Measurements from ENCODE around the gene RHOD. TPM values are rescaled to one million over a fixed set of nuclear protein-coding genes. Genes with fewer than 3 reads are reported as not detected.

The RHOD gene
- total RNA-seq, 2 donors from 2014 or later: 39.1 to 68.5 TPM

DNA sequence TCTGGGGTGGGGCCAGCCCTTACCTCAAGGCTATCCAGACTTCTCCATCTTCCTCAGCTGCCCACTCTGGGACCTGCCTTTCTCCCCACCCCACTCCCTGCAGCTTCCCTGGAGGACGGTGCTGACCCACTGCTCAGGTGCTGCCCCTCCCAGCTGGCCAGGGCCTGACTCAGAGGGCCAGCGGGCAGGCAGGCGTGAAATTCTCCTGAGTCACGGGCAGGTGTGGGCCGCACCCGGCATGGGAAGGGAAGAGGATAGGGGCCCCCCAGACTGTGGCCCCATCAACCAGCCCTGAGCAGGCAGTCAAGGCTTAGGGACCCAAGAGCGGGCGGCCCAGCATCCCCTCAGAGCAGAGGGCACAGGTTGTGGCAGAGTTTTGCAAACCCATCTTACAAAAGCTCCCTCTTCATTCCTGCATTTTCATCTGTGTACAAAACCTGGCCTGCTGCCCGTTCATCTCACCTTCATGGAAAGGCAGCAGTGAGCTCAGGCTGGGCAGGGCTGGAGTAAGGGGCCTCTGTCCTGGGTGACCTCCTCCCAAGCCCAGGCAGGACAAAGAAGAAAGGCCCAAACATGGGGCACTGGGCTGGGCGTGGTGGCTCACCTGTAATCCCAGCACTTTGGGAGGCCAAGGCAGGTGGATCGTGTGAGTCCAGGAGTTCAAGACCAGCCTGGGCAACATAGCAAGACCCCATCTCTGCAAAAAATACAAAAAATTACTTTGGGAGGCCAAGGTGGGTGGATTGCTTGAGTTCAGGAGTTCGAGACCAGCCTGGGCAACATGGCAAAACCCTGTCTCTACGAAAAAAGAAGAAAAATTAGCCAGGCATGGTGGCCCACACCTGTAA lies 6.1 kb downstream of the RHOD start:
- peaks cover 0 to under 1% of the 10 kb centered on the region in 2 donors for H3K4me1 ChIP-seq
- no peaks in the 10 kb centered on the region for H3K36me3 ChIP-seq
- no peak overlapping the region for H3K27ac ChIP-seq
- H3K9me3 ChIP-seq: no peaks in the 10 kb centered on the region
- TF ChIP-seq, protein P1, sequence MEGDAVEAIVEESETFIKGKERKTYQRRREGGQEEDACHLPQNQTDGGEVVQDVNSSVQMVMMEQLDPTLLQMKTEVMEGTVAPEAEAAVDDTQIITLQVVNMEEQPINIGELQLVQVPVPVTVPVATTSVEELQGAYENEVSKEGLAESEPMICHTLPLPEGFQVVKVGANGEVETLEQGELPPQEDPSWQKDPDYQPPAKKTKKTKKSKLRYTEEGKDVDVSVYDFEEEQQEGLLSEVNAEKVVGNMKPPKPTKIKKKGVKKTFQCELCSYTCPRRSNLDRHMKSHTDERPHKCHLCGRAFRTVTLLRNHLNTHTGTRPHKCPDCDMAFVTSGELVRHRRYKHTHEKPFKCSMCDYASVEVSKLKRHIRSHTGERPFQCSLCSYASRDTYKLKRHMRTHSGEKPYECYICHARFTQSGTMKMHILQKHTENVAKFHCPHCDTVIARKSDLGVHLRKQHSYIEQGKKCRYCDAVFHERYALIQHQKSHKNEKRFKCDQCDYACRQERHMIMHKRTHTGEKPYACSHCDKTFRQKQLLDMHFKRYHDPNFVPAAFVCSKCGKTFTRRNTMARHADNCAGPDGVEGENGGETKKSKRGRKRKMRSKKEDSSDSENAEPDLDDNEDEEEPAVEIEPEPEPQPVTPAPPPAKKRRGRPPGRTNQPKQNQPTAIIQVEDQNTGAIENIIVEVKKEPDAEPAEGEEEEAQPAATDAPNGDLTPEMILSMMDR (IDR thresholded peaks at IDR 0.05): no peak
- no peak for DNase-seq (ENCODE audit: low spot score)
- H3K4me3 ChIP-seq: no peak overlapping the region
- H3K27me3 ChIP-seq: no peaks in the 10 kb centered on the region

DNA sequence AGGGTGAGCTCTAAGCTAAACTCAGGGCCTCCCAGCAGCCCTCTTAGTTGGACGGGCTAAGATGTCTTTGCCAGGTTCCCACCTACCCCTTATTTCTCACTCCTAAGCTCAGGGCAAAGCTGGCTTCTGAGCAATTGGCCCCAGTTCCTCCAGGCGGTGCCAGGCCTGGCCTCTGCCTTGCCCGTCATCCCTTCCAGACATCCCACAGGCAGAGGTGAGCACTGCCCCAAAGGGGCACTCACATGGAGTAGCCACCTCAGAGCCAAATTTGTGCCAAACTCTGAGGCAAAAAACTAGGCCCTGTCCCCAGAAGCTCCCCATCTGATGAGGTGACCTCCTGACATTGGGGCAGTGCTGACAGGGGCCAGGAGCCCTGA lies 9.7 kb downstream of the RHOD start:
- H3K4me1 ChIP-seq: peaks cover 0 to under 1% of the 10 kb centered on the region in 2 donors
- H3K9me3 ChIP-seq: no peaks in the 10 kb centered on the region
- H3K27ac ChIP-seq: no peak overlapping the region
- DNase-seq (ENCODE audit: low spot score): no peak
- TF ChIP-seq, protein P1 (IDR thresholded peaks at IDR 0.05): no peak
- H3K27me3 ChIP-seq: no peaks in the 10 kb centered on the region
- H3K4me3 ChIP-seq: no peak overlapping the region
- H3K36me3 ChIP-seq: no peaks in the 10 kb centered on the region

DNA sequence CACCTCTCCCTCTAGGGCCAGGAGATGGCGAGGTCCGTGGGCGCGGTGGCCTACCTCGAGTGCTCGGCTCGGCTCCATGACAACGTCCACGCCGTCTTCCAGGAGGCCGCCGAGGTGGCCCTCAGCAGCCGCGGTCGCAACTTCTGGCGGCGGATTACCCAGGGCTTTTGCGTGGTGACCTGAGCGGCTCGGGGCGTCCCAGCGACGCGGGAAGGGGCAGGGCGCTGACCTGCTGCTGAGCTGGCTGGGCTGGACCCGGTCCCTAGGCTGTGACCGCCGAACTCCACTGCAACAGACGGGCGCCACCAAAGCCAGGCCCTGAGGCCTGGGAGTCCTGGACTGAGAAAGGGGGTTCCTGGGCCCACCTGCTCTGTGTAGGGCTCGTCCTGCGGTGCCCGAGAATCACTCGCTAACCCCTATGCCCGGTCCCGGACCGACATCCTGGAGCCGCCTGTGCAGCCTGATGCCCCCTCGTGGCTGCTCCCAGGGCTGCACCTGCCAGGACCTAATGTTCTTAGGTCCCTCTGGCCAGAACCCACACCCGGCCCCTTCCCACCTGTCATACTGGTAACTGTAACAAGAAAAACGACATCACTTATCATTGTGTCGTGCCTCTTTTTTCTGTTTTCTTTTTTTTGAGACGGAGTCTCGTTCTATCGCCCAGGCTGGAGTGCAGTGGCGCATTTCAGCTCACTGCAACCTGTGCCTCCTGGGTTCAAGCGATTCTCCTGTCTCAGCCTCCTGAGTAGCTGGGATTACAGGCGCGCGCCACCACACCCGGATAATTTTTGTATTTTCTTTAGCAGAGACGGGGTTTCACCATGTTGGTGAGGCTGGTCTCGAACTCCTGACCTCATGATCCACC lies 15.0 kb downstream of the RHOD start:
- no peak overlapping the region for H3K27ac ChIP-seq
- TF ChIP-seq, protein P1 (IDR thresholded peaks at IDR 0.05): peak; percentile 87 to 92
- H3K9me3 ChIP-seq: no peaks in the 10 kb centered on the region
- DNase-seq (ENCODE audit: low spot score): peak; percentile 87
- H3K36me3 ChIP-seq: no peaks in the 10 kb centered on the region
- H3K4me3 ChIP-seq: peak overlapping the region; percentile 15 to 38
- peaks cover 0 to 6% of the 10 kb centered on the region in 2 donors for H3K4me1 ChIP-seq
- no peaks in the 10 kb centered on the region for H3K27me3 ChIP-seq

DNA sequence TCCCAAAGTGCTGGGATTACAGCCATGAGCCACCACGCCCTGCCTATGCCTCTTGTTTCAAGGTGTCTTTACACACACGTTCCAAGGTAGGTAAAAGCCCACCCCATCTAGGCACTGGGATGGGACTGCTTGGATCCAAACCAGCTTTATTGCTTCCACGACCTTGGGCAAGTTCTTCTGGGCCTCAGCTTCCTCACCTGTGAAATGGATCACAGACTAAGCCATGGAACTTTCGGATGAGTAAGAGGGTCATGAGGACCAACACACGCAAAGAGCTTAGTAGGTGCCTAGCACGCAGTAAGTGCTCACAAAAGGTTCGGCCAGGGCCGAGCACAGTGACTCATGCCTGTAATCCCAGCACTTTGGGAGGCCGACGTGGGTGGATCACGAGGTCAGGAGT lies 15.6 kb downstream of the RHOD start:
- TF ChIP-seq, protein P1 (IDR thresholded peaks at IDR 0.05): no peak
- no peak for DNase-seq (ENCODE audit: low spot score)
- no peak overlapping the region for H3K4me3 ChIP-seq
- H3K36me3 ChIP-seq: no peaks in the 10 kb centered on the region
- H3K27me3 ChIP-seq: no peaks in the 10 kb centered on the region
- H3K9me3 ChIP-seq: no peaks in the 10 kb centered on the region
- peaks cover 0 to 6% of the 10 kb centered on the region in 2 donors for H3K4me1 ChIP-seq
- no peak overlapping the region for H3K27ac ChIP-seq

DNA sequence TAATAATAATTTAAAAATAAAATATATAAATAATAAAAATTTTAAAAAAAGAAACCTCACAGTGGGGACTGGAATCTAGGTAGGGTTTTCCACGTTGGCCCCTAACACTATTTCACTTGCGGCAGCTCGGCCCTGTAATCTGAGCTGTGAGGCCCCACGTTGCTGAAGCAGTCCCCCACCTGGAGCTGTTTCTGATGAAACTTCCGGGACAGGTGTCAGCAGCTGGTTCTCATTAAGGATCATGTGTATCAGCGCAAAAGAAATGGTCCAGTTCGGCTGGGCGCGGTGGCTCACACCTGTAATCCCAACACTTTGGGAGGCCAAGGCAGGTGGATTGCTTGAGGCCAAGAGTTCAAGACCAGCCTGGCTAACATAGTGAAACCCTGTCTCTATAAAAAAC lies 17.3 kb downstream of the RHOD start:
- H3K27ac ChIP-seq: no peak overlapping the region
- TF ChIP-seq, protein P1 (IDR thresholded peaks at IDR 0.05): no peak
- H3K9me3 ChIP-seq: no peaks in the 10 kb centered on the region
- H3K36me3 ChIP-seq: no peaks in the 10 kb centered on the region
- no peak for DNase-seq (ENCODE audit: low spot score)
- H3K27me3 ChIP-seq: no peaks in the 10 kb centered on the region
- H3K4me3 ChIP-seq: no peak overlapping the region
- H3K4me1 ChIP-seq: peaks cover 0 to 6% of the 10 kb centered on the region in 2 donors
